HG02943 (cell line): ENCODE data around the gene STPG1.
"Not testable (repeated sequence)": the region's sequence is repeated elsewhere in the genome, so short reads cannot be mapped to it uniquely, and the experiment has no call there.

Source experiments
- ATAC-seq: cut with Tn5 transposase; IDR thresholded peaks from one replicate; pipeline ENCODE4 v1.9.1; 2021; ENCODE audit warnings: mild to moderate bottlenecking, low read depth, moderate library complexity; ENCODE audit not compliant: unreplicated experiment

The STPG1 gene, protein sequence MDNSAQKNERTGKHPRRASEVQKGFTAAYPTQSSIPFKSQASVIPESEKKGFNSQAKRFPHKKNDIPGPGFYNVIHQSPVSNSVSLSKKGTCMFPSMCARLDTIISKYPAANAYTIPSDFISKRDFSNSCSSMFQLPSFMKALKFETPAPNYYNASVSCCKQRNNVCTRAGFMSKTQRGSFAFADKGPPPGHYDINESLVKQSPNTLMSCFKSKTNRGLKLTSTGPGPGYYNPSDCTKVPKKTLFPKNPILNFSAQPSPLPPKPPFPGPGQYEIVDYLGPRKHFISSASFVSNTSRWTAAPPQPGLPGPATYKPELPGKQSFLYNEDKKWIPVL

DNA sequence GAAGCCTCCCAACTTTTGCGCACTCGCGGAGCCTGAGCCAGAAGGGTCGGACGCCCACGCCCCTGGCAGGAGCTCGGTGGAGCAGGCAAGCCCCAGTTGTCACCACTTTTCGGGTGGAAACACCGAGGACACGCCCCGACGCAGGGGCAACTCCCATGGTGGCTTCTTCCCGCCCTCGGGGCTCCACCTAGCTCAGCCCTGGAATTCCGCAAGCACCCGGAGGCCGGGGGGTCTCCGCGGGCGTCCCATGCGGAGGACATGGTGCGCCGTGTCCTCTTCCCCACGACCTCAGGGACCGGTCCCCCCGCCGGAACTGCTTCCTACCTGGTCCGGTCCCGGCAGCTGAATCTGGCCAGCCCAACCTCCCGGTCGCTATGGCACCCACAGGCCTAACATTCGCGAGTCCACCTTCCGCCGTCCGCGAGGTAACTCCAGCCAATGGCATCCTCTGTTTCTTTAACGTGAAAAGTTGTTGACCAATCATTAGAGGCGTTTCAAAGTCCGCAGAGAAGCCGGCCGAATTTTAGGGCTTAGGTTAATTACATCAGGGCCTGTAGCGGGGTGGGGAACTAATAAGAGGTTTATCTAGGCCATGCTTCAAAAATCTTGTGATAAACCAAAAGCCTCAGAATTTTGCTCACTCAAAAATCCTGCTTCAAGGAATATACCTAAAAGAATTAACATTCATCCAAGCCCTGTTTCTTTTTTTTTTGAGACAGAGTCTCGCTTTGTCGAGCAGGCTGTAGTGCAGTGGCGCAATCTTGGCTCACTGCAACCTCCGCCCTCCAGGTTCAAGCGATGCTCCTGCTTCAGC, at the start of gene STPG1:
Gene STPG1 (minus strand): TSS at position 433 of the 814 bp plus-strand sequence. CDS start 12,394 bp downstream, outside the sequence.
- no peak for ATAC-seq

DNA sequence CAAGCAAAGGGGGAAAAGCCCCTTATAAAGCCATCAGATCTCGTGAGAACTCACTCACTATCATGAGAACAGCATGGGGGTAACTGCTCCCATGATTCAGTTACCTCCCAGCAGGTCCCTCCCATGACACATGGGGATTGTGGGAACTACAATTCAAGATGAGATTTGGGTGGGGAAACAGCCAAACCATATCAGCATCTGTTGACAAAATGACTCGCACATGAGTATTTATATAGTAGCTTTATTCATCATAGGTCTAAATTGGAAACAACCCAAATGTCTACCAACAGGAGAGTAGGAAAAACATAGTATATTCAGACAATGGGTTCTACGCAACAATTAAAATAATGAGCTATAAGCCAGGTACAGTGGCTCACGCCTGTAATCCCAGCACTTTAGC, 48.5 kb upstream of the STPG1 start:
- ATAC-seq: not testable (repeated sequence)

DNA sequence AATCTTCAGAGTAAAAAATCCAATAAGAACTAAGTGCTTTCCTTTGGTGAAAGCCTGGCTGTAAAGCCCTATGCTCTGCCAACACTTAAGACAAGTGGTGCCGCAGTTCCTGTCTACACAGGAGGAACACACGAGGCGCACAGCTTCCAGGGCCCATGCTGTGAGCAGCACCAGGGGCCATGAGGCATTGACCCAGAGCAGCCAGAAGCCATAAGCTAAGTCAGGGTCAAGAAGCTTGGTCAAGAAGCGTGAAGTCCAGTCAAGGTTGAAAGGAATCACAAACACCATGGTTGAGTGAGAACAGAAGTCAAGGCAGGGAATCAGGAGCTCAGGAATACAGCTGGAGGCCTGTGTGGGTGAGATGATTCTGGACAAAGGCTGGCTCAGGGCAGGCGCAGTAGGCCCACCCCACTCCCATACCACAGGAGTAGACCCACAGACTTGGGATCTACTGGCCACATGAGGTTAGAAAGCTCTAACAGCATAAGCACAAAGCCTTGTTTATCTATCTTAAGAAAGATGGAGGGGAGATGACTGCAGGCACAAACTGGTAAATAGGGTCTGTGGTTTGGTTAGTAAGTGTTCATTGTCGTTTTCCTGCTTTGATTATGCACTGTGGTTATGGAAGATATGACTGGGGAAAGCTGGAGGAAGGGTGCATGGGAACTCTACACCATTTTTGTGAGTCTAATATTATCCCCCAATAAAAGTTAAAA, 46.1 kb upstream of the STPG1 start:
- no peak for ATAC-seq

DNA sequence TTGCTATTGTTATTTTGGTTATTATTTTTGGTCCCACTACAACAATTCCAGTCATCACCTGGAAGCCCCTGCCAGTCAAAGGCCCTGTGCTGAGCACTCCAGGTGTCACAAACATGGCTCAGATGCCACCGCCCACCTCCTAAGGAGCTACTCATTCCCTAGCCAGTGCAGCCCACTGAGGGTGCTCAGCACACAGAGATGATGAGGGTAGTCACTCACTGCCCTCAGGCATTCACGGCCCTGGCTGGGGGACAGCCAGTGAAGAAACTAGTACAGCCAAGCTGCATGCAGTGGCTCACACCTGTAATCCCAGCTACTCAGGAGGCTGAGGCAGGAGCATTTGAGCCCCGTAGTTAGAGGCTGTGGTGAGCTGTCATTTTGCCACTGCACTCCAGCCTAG, 44.3 kb upstream of the STPG1 start:
- no peak for ATAC-seq

DNA sequence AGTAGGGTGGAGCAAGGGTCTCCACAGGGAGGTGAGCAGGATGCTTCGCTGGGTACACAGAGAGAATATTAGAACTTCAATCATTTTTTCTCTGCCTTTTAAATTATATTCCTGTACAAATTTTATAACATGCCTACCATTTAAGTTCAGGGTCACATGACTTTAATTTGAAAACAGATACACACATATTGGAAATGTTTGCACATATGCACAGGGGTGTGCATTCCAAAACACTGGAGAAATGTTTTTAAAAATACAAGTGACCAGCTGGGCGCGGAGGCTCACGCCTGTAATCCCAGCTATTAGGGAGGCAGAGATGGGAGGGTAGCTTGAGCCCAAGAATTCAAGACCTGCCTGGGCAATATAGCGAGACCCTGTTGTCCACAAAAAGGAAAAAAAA, 41.7 kb upstream of the STPG1 start:
- no peak for ATAC-seq

DNA sequence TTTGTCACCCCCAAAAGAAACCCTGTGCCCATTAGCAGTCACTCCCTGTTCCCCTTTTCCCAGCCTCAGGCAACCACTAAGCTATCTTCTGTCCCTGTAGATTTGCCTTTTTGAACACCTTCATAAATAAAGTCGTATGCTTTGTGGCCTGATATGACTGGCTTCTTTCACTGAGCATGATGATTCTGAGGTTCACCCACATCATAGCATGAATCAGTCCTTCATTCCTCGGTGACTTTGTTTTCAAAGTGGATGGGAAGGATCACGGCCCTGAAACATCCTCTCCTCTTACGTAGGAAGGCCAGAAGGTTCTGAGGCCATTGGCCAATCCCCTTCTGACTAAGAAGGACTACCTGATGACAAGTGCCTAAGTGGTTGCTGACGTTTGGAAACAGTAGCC, 41.1 kb upstream of the STPG1 start:
- no peak for ATAC-seq

DNA sequence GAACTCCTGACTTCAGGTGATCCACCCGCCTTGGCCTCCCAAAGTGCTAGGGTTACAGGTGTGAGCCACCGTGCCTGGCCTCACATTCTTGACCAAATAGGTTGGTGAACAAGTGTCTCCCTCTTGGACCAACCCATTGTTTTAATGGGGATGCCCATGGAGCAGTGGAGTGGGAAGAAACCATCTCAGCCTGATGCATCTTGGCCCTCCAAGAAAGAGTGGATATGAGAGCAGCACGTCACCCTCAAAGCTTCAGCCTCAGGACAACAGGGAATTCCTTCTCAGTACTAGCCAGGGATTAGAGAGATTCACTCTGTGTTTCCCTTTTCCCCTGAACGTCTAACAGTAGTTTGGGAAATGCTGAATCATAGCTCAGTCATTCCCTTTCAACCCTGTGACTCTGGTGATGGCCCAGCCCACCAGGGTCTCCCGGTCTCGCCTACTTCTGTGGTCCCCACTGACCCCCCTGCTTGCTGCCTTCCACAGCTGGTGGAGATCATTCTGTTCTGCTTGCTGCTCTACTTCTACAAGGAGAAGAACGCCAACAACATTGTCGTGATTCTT, 39.4 kb upstream of the STPG1 start:
- ATAC-seq: no peak

DNA sequence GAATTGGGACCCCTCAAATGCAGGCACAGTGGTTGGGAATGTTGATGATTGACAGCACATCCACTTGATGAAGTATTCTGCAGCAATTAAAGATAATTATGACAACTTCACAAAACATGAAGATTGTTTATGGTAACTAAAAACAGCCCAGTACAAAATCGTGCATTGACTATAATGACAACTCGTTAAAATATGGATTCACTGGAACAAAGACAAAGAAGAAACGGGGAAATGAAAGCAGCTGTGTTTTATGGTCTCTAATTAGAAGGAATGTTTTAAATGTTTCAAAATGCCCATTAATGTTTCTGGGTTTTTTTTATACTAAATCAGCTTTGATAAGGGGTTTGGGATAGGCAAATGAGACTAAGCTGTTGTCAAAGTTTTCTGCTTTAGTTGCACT, 38.2 kb upstream of the STPG1 start:
- ATAC-seq: no peak

DNA sequence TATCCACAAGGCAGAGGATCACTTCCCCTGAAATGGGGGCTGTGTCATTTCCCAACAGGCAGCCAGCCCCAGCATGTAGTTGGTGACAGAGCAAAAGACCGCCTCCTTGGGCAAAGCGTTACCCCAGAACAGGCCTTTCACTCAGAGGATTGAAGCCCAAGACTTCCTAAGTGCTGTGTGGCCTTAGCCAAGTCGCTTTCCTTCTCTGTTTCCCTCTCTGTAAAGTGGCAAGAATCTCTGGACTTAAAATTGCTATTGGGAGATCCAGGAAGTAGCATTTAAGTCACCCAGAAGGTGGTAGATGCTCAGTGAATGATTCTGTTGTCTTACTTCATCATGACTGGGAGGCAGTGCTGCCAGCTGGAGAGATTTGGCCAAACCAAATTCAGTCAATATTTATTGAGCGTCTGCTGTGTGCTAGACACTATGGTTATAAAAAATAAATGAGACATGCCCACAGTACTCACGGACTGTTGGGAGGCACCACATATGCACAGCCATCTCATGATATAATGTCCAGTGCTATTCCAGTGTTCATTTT, 37.3 kb upstream of the STPG1 start:
- ATAC-seq: no peak

DNA sequence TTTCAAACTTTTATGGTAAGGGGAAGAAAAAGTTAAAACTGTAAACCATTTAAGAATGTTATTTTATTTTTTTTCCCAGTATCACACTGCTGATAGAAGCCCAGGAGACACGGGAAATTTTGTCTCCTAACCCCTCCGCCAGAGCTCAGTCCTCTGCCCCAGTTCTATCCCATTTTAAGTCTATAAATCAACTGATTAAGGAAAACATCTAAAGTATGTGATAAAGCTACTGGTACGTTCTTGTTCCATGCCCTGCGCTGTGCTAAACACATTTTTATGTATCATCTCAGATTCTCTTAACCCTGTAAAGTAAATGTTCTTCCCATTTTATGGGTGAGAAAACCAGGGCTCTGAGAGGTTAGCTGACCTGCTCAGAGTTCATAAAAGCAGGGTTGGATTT, 36.7 kb upstream of the STPG1 start:
- no peak for ATAC-seq

DNA sequence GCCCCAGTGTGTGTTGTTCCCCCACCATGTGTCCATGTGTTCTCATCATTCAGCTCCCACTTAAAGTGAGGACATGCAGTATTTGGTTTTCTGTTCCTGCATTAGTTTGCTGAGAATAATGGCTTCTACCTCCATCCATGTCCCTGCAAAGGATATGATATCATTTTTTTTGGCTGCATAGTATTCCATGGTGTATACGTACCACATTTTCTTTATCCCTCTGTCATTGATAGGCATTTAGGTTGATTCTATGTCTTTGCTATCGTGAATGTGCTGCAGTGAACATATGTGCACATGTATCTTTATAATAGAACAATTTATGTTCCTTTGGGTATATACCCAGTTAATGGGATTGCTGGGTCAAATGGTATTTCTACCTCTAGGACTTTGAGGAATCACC, 32.9 kb upstream of the STPG1 start:
- not testable (repeated sequence) for ATAC-seq

DNA sequence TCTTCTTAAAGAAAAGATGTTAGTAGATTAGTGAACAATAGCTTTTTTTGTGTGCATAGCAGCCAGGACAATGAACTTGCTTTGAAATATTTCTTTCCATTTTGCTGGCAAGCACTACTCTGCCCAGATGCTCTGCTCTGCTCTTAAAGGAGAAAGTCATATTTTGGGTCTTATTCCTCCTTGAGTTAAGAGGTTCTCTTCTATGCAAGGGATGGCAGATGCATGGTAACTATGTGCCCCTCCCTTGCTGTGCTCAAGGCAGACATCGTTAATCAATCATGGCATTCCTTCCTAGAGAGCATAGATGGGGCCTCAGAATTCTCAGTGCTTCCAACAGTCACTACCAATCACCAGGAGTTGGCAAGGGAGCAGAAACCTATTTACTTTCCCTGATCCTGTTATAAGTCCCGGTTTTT, 29.7 kb upstream of the STPG1 start:
- no peak for ATAC-seq

DNA sequence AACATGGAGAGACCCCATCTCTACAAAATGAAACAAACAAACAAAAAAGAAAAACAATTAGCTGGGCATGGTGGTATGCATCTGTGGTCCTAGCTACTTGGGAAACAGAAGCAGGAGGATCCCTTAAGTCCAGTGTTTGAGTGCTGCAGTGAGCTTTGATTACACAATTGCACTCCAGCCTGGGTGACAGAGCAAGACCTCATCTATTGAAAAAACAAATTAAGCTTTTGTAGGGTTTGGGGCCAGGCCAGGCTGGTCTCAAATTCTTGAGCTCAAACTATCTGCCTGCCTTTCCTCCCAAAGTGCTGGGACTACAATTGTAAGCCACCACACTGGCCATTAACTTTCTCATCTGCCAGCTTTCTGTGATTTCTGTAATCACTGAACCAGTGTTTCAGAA, 29.2 kb upstream of the STPG1 start:
- ATAC-seq: no peak

DNA sequence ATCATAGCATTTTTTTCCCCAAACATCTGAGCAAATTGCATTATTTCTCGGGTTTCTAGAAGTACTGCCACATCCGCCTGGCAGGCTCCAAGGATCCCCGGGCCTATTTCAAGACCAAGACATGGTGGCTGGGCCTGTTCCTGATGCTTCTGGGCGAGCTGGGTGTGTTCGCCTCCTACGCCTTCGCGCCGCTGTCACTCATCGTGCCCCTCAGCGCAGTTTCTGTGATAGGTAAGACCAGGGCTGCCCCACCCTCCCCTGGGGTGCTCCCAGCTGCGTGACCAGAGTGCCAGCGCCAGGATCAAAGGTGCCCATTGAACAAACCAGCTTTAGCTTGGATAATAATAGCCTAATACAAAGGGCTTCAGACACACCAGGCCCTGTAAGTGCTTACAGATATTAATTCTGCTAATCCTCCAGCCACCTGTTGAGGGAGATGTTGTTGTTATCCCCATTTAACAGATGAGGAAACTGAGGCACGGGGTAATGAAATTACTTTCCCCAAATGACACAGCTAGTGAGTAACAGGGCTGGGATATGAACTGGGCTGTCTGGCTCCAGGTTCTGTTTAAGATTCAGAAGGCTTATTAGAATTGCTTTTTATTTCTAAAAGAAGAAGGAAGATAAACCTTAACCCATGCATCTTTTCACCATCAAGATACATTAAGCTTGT, 28.6 kb upstream of the STPG1 start:
- no peak for ATAC-seq

DNA sequence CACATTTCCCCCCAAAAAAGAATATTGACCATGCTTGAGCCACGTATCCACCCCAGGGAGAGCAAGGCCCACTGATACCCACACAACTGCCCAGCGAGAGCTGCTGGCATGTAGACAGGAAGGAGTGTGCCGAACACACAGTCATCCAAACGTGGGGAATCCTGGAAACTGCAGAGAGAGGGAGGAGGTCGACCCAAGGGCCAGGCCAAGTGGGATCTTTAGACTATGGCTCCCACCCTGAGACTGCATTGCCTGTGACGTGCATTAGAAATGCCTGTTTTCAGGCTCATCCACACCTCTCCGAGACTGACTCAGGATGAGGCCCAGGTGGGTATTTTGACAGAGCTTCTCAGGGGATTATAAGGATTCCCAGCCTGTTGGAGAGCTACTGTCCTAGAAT, 27.9 kb upstream of the STPG1 start:
- ATAC-seq: no peak

DNA sequence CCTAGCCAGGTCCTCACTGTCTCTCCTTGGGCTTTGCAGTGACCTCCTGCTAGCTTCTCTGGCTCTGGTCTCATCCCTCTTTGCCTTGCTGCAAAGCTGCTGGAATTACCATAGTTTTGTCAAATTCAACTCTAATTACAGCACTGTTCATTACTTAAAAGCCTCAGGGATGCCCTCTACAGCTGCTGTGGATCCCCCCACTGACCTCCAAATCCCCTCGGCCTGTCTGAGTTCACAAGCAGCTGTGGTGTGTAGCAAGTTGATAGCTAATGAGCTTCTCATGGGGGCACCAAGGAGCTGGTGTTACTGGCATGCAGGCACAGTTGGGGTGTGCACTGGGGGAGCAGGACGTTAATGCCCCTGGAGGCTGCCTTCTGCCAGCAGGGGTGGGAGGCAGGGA, 26.9 kb upstream of the STPG1 start:
- ATAC-seq: no peak

DNA sequence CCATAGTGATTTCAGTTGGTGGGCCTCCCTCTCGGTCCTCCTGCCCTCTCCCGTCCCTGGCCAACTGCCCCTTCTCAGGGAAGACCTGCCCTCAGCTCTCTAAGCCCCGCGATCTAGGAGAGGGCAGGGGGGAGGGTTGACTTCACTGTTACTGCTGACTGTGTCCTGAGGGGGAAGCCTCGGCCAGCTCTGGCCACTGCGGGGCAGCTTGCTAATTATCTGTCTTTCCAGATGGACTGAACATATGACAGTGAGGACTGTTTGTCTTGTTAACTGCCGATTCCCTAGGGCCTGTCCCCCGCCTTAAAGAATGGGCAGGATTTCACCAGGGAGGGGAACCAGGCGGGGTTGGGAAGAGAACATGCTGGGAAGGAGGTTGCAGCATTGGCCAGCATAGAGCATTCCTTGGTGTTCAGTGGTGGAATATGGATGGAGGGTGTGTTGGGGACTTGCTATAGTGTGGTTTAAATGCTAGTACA, 24.9 kb upstream of the STPG1 start:
- no peak for ATAC-seq

DNA sequence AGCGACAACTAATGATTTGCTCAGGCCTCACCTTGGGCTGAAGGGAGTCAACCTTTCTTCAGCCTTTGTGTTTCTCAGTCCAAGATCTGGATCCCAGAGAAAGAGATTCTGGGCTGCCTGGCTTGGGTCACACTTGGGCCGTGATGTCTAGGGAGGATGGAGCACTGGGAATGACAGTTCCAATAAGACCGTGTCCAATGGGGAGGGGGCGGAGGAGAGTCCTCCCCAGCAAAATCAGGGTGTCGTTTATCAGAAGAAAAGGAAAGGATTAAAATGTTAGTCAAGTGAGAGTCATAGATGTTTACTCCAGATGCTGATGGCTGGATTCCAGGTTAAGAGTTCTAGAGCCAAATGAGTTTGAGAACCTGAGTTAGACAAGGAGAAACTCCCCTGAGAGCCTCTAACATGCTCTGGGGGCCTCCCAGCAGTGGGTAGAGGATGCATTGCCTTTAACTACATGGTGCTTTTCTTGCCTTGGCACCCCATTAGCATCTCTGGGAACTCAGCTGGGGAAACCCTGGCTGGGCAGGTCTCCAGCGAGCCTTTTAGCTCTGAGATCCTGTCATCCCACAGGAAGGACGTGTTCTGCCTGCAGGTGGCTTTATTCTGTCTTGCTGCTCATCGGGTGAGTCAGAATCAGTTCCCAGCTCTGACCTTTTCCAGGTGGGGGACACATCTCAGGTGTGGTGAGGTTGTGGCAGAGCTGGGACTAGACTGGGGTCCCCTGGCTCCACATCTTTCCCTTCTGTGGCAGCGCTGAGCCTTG, 24.2 kb upstream of the STPG1 start:
- no peak for ATAC-seq

DNA sequence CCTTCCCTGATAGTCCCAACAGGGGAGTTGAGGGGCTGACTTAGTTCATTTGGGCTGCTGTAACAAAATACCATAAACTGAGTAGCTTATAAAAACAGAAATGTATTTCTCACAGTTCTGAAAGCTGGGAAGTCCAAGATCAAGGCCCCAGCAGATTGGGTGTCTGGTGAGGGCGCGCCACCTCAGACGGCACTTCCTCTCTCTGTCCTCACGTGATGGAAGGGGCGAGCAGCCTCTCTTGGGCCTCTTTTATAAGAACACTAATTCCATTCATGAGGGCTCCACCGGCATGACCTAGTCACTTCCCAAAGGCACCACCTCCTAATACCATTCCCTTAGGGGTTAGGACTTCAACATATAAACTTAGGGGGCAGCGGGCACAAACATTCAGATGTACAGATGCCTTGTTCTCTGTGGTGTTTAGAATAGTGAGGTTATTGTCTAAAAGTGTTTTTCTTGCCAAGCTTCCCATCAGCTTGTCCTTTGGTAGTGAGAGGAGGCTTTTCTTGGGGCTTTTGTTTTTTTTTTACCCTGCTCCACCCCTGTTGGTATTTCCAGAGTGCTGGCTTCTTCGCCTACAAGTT, 22.3 kb upstream of the STPG1 start:
- ATAC-seq: no peak
